ENCODE data around the gene PGC. TPM values are rescaled to one million over a fixed set of nuclear protein-coding genes. Genes with fewer than 3 reads are reported as not detected.

The PGC gene
- total and polyA plus RNA-seq, 2 experiments from 2014 or later: 0.10 TPM; not detected in 1

DNA sequence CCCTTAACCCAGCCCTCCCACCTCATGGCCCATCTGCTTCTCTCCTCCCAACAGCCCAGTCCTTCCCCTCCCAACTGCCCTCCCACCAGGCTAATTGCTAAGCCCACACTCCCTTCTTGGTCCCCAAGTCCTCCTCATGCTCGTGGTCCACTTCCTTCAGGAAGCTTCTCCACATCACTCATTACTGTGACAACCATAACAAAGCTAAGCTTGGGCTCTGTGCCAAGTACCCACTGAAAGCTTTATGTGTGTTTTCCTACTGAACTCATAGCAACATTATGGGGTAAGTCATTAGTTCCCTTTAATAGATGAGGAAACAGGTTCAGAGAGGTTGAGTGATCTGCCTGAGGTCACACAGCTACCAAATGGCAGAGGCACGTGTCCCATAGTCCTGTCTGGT is 16.3 kb upstream of the PGC start:
- no peaks in the 10 kb centered on the region for H3K27me3 ChIP-seq
- TF ChIP-seq, protein P1, sequence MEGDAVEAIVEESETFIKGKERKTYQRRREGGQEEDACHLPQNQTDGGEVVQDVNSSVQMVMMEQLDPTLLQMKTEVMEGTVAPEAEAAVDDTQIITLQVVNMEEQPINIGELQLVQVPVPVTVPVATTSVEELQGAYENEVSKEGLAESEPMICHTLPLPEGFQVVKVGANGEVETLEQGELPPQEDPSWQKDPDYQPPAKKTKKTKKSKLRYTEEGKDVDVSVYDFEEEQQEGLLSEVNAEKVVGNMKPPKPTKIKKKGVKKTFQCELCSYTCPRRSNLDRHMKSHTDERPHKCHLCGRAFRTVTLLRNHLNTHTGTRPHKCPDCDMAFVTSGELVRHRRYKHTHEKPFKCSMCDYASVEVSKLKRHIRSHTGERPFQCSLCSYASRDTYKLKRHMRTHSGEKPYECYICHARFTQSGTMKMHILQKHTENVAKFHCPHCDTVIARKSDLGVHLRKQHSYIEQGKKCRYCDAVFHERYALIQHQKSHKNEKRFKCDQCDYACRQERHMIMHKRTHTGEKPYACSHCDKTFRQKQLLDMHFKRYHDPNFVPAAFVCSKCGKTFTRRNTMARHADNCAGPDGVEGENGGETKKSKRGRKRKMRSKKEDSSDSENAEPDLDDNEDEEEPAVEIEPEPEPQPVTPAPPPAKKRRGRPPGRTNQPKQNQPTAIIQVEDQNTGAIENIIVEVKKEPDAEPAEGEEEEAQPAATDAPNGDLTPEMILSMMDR (IDR thresholded peaks at IDR 0.05; ENCODE audit: low read depth, low read length): no peak
- peaks cover 17% of the 10 kb centered on the region for H3K4me1 ChIP-seq (ENCODE audit: low read depth)
- H3K36me3 ChIP-seq: no peaks in the 10 kb centered on the region
- DNase-seq (ENCODE audit: low read depth in 1 of 2, low spot score in 1 of 2): no peak
- no peak overlapping the region for H3K27ac ChIP-seq
- H3K4me3 ChIP-seq: no peak overlapping the region
- no peaks in the 10 kb centered on the region for H3K9me3 ChIP-seq (ENCODE audit: low read depth)

- Histone ChIP-seq H3K27ac (no peak overlapping the region), H3K36me3 (no peaks in the 10 kb centered on the region), H3K4me3 (no peak overlapping the region), H3K27me3 (no peaks in the 10 kb centered on the region), H3K9me3 (ENCODE audit: low read depth) (no peaks in the 10 kb centered on the region), H3K4me1 (ENCODE audit: low read depth) (no peaks in the 10 kb centered on the region)
- TF ChIP-seq, protein P1 (IDR thresholded peaks at IDR 0.05; ENCODE audit: low read depth, low read length): no peak
- DNase-seq (ENCODE audit: low read depth in 1 of 2, low spot score in 1 of 2): no peak
Observed at GRCh38 chr6:41759905-41760579, 12.8 kb upstream of the PGC start.

GRCh38 chr6:41759106-41759904 is 12.1 kb upstream of the PGC start:
- no peaks in the 10 kb centered on the region for H3K27me3 ChIP-seq
- no peak overlapping the region for H3K4me3 ChIP-seq
- no peak overlapping the region for H3K27ac ChIP-seq
- H3K4me1 ChIP-seq (ENCODE audit: low read depth): no peaks in the 10 kb centered on the region
- H3K9me3 ChIP-seq (ENCODE audit: low read depth): no peaks in the 10 kb centered on the region
- H3K36me3 ChIP-seq: no peaks in the 10 kb centered on the region
- no peak for DNase-seq (ENCODE audit: low read depth in 1 of 2, low spot score in 1 of 2)
- TF ChIP-seq, protein P1 (IDR thresholded peaks at IDR 0.05; ENCODE audit: low read depth, low read length): no peak

DNA sequence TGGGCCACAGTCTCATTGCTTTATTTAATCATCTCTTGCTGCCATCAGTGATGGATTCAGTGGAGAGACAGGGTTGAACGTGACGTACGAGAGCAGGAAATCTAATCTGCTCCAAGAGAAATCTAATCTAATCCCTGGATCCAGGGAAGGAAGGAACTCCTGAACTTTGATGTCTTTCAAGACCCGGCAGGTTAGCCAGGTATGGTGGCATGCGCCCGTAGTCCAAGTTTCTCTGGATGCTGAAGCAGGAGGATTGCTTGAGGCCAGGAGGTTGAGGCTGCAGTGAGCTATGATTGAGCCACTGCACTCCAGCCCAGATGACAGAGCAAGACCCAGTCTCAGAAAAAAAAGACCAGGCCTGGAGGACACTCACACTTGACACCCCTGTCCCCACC is 11.4 kb upstream of the PGC start:
- Histone ChIP-seq H3K27ac (no peak overlapping the region), H3K36me3 (no peaks in the 10 kb centered on the region), H3K9me3 (ENCODE audit: low read depth) (no peaks in the 10 kb centered on the region), H3K4me1 (ENCODE audit: low read depth) (no peaks in the 10 kb centered on the region), H3K4me3 (no peak overlapping the region), H3K27me3 (no peaks in the 10 kb centered on the region)
- DNase-seq (ENCODE audit: low read depth in 1 of 2, low spot score in 1 of 2): no peak
- TF ChIP-seq, protein P1 (IDR thresholded peaks at IDR 0.05; ENCODE audit: low read depth, low read length): no peak

- no peak overlapping the region for H3K4me3 ChIP-seq
- TF ChIP-seq, protein P1 (IDR thresholded peaks at IDR 0.05; ENCODE audit: low read depth, low read length): no peak
- H3K9me3 ChIP-seq (ENCODE audit: low read depth): no peaks in the 10 kb centered on the region
- H3K36me3 ChIP-seq: no peaks in the 10 kb centered on the region
- H3K27me3 ChIP-seq: no peaks in the 10 kb centered on the region
- no peak overlapping the region for H3K27ac ChIP-seq
- DNase-seq (ENCODE audit: low read depth in 1 of 2, low spot score in 1 of 2): no peak
- H3K4me1 ChIP-seq (ENCODE audit: low read depth): no peaks in the 10 kb centered on the region
Observed at GRCh38 chr6:41757931-41758640, 10.9 kb upstream of the PGC start.

All from cardiac muscle cell (in vitro differentiated cells and primary cell).